Stimulated activated CD4-positive, alpha-beta T cell treated with anti-CD3 and anti-CD28 coated beads, Interleukin-4, amount 100 ng/mL, for 24 hours (primary cell): Measurements from ENCODE around the gene ZNF699.
"Not testable (repeated sequence)": the region's sequence is repeated elsewhere in the genome, so short reads cannot be mapped to it uniquely, and the experiment has no call there.

Source experiments
- DNase-seq: peaks from one replicate; pipeline ENCODE4 v3.0.0-alpha.2; 2020

ZNF699 gene

DNA sequence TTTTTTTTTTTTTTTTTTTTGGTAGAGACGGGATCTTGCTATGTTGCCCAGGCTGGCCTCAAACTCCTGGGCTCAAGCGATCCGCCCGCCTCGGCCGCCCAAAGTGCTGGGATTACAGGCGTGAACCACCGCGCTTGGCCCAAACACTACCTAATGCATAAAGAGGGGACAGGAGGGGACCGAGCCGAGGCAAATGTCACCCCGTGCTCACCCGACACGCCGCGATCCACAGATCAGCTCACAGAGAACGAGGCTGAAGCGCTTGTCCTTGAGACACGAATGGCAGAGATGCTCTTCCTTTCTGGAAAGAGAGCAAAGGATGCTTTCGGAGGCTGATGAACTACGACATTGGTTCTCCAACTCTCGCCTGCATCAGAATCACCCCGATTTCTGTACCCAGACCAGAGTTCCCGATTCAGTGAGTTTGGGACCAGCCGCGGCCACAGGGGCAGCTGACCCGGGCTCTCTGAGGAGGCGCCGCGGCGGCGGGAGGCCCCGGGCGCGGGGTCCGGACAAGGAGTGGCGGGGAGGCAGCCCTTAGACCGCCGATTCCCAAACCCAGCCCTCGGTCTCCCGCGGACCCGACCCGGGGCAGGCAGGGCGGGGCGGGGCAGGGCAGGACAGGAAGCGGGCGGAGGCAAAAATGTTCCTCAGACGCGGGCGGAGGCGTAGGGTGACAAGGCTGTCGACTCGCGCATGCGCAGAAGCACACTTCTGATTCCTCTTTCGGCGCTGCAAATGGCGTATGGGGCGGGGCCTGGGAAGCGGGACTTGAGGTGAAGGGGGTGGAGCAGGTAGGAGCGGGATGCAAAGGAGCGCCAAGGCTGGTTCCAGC lies at the start of gene ZNF699:
Gene ZNF699, minus strand, starts transcription at position 700 of the 835 bp plus-strand sequence. CDS start 4,719 bp downstream, outside the sequence.
- peak; percentile 99 for DNase-seq

DNA sequence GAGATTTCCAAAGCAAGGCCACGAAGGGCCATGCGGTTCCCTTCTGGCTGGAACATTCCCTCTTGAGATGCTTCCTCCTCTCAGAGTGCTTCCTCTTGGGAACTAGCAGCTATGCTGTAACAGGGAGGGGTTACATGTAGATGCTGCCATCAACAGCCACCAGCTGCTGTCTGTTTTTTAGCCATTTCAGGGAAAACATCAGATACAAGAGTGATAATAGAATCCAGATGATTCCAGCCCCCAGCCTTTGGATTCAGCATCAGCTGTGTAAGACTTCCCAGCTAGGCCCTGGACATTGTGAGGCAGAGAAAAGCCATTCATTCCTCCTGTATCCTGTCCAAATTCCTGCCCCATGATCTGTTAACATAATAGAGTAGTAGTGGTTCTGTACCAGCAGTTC lies 45.0 kb upstream of the ZNF699 start:
- no peak for DNase-seq

DNA sequence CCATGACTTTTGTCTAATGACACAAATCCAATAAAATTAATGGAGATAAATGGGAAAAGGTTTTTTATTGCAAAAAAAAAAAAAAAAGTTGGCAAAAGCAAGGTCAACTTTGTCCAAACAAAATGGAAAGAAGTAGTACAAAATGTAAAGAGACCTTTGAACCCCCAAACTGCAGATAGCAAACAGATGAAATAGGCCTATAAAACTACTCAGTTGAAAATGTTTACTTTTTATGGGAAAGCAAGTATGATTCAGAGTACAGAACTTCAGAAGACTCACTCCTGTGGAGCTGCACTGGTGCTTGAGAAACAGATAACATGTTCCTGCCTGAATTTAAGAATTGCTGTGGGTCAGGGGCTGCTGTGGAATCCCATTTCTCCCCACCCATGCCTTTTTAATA lies 43.4 kb upstream of the ZNF699 start:
- DNase-seq = no peak

DNA sequence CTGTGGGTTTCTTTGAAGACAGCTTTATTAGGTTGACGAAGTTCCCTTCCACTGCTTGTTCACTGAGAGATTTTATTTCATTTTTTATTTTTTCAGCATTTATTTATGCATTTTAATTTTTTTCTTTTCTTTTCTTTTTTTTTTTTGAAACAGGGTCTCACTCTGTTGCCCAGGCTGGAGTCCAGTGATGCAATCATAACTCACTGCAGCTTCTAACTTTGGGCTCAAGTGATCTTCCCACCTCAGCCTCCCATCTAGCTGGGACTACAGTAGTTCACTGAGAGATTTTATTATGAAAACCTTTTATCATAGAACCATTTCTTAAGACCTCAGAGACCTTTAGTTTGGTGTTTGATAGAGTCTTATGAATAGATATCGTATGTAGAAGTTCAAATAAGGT lies 42.9 kb upstream of the ZNF699 start:
- DNase-seq = no peak

DNA sequence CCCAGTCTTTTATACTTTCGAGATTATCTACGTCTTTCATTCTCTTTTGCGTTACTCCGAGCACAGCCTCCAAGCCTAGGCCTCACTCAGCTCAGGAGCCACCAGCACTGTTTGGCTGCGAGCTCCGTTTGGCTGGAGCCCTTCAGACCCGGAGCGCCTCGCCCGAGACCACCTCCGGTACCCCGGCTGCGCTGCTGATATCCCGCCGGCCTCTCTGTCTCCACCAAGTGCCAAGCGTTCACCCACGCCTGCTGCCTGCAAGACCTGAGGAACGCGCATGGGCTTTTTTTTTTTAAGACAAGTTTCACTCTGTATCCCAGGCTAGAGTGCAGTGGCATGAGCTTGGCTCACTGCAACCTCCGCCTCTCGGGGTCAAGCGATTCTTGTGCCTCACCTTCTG lies 39.0 kb upstream of the ZNF699 start:
- no peak for DNase-seq

DNA sequence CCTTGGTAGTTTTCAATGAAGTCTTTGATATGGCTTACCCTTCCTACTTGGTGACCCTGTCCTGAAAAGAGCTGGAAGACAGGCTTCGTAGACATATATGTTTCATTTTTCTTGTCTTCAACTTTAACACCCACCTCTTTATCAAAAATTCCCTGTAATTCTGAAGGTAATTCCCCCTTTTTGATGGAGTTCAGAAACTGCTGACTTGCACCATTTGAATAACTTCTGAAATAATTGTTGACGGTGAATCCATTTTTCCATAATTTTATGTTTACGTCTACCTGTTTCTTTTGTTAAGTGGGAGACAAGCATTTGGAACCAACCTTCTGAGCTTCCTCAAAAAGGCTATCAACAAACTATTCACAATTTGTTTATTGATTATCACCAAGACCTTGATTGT lies 38.6 kb upstream of the ZNF699 start:
- DNase-seq = no peak

DNA sequence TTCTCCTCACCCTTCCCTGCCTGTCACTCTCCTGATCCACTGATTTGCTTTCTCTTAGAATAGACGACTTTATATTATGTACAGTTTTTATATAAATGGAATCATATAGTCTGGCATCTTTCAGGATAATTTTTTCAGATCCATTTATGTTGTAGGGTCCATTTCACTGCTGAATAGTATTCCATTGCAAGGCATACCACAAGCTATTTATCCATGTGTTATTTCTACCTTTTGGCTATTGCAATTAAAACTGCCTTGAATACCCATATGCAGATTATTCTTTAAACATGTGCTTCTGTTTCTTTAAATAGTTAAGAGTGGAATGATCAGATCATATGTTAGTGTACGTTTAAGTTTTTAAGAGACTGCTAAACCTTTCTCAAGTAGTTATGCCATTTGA lies 35.4 kb upstream of the ZNF699 start:
- no peak for DNase-seq

DNA sequence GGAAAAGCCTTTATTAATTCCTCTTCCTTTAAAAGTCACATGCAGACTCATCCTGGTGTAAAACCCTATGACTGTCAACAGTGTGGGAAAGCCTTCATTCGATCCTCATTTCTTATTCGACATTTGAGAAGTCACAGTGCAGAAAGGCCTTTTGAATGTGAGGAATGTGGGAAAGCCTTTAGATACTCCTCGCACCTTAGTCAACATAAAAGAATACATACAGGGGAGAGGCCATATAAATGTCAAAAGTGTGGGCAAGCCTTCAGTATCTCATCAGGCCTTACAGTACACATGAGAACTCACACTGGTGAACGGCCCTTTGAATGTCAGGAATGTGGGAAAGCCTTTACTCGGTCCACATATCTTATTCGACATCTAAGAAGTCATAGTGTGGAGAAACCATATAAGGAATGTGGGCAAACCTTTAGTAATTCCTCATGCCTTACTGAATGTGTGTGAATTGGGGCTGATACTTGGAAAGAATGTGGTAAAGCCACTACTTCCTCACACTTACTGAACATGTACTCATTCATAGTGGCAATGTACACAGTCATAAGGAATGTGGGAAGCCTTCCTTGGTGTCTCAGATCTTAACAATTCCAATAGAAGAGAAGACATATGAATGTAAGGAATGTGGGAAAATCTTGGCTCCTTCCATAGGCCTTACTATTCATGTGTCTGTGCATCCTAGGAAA lies 33.1 kb upstream of the ZNF699 start:
- no peak for DNase-seq

DNA sequence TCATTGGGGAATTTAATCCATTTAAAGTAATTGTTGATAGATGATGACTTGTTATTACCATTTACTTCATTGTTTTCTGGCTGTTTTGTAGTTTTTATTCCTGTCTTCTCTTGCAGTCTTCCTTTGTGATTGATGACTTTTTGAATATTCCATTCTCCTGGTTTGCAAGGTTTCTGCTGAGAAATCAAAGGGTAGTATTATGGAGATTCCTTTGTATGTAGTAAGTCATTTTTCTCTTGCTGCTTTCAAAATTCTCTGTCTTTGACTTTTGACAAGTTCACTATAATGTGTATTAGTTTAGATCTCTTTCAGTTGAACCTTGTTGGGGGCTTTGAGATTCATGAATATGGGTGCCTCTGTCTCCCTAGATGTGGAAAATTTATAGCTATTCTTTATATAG lies 20.4 kb upstream of the ZNF699 start:
- DNase-seq = no peak

DNA sequence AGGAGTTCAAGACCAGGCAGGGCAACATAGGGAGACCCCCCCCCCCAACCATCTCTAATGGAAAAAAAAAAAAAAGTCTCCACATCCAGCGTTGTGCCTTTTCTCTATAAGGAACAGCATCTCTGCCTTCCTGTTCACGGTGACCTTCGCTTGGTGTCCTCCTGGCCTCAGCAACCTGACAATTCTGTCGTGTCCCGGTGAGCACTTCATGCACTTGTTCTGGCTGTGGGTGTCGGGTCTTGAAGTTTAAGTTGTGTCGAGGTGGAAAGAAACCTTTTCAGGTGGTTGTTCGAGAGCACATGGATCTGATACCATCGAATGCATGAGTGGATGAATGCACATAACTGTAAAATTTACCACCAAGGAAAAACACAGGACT lies 14.9 kb upstream of the ZNF699 start:
- DNase-seq = no peak

DNA sequence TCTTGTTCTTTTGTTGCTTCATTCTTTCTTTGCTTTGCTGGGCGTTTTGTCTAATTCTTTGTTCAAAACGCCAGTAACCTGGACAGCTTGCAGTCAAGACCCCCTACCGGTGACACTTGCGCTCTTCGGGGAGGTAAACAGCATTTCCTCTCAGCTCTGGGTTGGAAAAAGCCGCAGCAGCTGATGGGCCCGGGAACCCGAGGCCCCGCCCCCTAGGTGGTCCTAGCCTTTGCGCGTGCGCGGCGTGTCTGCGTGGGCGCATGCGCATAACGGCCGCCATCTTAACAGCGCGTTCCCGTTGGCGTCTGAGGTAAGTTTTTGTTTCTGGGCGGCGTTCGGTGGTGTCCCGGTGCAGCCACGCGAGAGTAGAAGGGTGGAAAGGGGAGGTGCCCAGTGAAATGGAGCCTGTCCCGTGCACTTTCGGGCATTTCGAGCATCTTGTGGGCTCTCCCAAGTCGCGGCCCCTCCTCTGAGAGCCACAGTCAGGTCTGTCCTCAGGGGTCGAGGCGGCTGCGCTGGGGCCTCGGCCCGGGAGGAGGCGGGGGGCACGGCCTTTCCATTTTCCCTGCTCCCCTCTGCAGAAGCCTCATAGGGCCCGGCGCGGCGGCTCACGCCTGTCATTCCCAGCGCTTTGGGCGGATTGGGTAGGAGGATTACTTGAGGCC lies 14.4 kb upstream of the ZNF699 start, which contains the start of gene ZNF559:
Gene ZNF559, plus strand, starts transcription at position 261 of the 665 bp plus-strand sequence. CDS start 14,371 bp downstream, outside the sequence.
- DNase-seq = peak; percentile 96

DNA sequence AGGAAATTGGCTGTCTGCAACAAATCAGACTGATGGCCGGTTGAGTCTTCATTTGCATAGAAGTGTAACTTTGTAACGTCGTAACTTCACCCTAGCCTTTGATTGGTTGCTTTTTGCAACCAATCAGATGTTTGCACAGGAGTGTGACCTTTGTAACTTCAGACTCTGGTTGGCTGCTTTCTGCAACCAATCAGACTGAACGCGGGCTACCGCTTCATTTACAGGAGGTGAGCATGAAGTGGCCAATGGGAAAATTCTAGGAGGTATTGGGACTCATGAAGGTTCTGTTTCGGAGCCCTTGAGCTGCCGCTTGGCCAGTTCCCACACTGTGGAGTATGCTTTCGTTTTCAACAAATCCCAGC lies 13.9 kb upstream of the ZNF699 start:
- DNase-seq = peak; percentile 54

DNA sequence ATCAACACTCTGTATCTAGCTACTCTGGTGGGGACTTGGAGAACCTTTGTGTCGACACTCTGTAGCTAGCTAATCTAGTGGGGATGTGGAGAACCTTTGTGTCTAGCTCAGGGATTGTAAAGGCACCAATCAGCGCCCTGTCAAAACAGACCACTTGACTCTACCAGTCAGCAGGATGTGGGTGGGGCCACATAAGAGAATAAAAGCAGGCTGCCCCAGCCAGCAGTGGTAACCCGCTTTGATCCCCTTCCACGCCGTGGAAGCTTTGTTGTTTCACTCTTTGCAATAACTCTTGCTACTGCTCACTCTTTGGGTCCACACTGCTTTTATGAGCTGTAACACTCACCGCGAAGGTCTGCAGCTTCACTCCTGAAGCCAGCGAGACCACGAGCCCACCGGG lies 12.6 kb upstream of the ZNF699 start:
- DNase-seq = not testable (repeated sequence)

DNA sequence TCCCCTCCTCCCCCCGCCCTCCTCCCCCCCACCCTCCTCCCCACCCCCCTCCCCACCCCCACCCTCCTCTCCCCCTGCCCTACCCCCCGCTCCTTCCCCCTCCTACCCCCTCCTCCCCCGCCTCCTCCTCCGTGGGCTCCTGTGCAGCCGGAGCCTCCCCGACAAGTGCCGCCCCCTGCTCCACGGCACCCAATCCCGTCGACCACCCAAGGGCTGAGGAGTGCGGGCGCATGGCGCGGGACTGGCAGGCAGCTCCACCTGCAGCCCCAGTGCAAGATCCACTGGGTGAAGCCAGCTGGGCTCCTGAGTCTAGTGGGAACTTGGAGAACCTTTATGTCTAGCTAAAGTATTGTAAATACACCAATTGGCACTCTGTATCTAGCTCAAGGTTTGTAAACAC lies 12.1 kb upstream of the ZNF699 start:
- DNase-seq = not testable (repeated sequence)

DNA sequence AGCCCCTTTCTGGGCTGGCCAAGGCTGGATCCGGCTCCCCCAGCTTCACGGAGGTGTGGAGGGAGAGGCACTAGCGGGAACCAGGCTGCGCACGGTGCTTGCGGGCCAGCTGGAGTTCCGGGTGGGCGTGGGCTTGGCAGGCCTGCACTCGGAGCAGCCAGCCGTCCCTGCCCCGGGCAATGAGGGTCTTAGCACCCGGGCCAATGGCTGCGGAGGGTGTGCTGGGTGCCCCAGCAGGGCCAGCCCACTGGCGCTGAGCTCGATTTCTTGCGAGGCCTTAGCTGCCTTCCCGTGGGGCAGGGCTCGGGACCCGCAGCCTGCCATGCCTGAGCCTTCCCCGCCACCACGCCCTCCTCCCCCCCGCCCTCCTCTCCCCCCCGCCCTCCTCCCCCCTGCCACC lies 11.7 kb upstream of the ZNF699 start:
- DNase-seq = no peak

DNA sequence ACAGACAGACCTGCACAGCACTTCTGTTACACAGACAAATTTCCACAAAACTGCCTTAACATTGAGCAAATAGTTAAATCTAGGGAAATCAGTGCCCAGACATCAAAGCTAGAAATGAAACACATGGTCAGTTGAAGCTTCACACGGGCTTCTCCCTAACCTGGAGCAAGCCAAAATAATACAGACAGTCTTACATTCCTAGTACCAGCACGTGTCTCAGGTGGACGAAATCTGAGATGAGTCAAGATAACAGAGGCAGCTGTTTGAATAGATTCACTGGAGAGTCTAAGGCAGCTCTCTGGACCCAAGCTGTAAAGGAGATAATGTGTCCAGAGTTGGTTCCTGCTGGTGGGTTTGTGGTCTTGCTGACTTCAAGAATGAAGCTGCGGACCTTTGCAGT lies 4.1 kb upstream of the ZNF699 start:
- no peak for DNase-seq

DNA sequence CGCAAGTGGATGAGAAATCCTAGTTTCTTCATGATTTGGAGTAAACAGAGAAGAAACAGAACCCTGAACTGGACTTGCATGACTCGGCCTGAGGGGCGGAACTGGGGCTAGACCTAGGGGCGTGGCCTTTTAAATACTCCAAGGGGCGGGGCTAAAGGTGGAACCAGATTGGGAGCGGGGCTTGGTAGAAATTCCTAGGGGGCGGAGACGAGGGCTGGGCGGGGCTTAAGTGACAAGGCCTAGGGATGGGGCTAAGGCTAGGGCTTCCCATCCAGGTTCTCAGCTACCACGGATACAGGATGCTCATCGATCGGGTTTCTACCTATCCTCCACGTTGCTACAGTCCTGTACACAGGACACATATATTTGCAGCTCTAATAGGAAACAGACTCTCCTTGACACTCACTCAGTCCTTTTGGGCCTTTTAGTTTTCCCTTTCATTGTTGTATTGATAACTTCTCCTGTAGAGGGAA lies 372 bp upstream of the ZNF699 start:
- DNase-seq = peak; percentile 88

DNA sequence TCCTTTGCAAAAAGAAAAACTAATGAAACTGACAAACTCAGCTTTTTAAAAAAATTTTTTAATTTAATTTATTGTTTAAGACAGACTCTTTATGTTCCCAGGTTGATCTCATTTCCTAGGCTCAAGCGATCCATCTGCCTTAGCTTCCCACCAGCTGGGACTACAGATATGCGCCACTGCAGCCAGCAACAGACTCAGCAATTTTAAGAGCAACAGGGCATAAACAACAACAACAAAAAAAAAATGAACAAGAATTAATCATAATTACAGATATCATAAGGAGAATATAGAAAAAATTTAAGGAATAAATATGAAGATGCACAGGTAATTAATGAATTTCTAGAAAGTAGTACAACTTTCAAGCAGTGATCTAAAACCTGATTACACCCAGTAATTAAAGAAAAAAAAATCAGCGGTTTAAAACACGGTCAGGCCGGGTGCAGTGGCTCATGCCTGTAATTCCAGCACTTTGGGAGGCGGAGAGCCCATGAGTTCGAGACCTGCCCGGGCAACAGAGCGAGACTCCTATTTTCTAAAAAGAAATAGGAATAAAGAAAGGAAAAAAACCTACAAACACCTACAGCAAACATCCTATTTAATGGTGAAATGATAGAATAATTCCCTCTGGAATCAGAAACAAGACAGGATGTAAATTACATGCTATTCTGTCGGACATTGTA lies 1.4 kb downstream of the ZNF699 start:
- no peak for DNase-seq

DNA sequence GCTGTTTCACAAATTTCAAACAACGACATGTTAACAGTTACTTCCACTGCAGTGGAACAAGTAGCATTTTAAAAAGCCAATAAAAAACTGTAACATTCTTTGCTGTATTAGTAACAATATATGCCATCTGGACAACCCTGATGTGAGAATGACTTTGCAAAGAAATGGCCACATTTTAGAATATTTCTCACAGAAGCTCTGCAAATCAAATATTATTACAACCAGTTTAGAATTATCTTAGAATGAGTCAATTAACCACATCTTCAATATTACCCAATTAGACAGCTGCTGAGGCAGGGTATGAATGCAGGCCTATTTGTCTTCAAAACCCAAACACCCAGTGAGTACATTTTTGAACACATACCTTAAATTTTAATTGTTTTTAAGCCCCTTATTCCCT lies 3.2 kb downstream of the ZNF699 start:
- DNase-seq = no peak

DNA sequence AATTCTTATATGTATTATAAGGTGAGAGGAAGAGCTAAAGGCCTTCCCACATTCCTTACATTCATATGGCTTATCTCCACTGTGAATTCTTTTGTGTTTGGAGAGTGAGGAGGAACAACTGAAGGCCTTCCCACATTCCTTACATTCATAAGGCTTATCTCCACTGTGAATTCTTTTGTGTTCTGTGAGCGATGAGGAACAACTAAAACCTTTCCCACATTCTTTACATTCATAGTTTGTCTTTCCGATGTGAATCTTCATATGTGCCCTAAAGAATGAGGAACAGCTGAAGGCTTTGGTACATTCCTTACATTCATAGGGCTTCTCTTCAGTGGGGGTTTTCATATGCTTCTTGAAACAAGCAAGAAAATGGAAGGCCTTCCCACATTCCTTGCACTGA lies 13.3 kb downstream of the ZNF699 start:
- DNase-seq = no peak

DNA sequence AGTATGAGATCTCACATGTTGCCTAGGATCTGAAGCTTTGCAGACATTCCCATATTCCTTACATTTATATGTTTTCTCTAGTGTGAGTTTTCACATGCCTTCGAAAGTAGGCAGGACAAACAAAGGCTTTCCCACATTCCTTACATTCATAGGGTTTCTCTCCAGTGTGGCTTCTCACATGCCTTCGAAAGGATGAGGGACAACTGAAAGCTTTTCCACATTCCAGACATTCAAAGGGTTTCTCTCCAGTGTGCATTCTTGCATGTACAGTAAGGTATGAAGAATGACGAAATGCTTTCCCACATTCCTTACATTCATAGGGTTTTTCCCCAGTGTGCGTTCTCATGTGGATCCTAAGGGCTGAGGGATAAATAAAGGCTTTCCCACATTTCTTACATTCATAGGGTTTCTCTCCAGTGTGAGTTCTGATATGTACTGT lies 14.2 kb downstream of the ZNF699 start:
- no peak for DNase-seq

DNA sequence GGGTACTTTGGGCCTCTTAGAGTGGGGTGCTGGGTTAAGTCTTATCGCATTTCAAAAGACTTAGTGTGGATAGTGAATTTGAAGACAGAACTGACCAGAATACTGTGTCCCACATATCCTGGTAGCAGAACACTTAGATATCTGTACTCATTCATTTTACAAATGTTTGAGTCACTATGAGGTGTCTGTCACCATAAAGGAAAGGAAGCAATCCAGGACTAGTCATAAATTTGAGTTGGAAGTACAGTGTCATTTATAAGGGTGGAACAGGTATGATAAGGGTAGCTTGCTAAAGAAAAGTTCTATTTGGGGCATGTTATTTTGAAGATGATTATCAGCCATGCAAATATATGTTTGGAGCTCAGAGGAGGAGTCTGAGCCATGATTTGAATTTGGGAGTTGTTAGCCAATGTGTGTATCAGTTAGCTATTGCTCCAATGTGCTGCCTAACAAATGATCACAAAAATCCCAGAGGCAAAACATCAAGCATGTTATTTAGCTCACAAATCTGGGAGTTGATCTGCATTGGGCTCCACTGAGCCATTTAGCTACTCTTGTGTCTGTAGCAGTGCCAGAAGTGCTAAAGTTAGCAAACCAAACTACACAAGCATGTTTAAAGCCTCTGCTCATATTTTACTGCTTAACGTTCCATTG lies 20.3 kb downstream of the ZNF699 start:
- no peak for DNase-seq

DNA sequence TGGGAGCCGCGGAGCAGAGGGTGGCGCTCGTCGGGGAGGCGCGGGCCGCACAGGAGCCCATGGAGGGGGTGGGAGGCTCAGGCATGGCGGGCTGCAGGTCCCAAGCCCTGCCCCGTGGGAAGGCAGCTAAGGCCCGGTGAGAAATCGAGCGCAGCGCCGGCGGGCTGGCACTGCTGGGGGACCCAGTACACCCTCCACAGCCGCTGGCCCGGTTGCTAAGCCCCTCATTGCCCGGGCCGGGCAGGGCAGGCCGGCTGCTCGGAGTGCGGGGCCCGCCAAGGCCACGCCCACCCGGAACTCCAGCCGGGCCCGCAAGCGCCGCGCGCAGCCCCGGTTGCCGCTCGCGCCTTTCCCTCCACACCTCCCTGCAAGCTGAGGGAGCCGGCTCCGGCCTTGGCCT lies 26.2 kb downstream of the ZNF699 start:
- DNase-seq = not testable (repeated sequence)
